ENCODE measurements around the gene HCN4. TPM values are rescaled to one million over a fixed set of nuclear protein-coding genes. Genes with fewer than 3 reads are reported as not detected.

The HCN4 gene
- total and polyA plus RNA-seq, 2 of the 8 experiments (the other 6 are each of a cell fraction or from before 2014, with no cell fraction given), result 3.7 to 8.5 TPM

DNA sequence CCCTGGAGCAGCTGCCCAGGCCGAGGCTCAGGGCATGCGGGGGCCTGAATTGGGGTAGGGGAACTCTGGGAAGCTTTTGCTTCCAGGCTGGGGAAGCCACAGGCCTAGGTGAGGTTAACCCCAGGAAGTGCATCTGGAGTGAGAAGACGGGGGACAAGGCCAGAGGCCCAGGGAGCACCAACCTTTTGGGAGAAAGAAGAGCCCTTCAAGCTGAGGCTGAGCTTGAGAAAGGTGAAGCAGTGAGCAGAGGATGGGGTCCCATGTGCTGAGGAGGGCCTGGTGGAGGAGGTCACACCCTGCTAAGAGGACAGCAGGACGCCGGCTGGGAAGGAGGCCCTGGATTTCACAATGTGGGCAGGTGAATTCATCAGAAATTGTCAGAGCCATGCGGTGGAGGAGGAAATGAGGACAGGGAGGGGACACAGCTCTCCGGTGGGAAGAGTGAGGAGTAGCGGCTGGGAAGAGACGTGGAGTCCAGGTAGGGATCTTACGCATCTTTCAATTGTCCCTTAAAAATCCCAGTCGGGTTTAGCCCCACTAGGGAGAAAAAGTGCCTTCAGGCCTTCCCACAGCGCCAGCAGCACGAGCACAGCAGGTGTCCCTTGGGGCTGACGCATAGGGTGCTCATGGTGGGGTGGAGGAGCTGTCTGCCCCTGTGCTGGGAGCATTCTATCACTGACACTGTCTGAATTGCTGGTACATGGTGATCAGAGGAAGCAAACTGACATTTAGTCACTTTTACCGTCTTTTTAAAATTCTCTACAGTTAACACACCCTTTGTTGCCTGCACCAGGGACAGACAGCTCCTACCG lies 50.9 kb downstream of the HCN4 start (continued):
- TF ChIP-seq SIRT6 (IDR thresholded peaks at IDR 0.05; ENCODE audit: low read length) (no peak), EGR1 (IDR thresholded peaks at IDR 0.05; ENCODE audit: borderline replicate concordance, low read depth, low read length) (no peak), CBX8 (IDR thresholded peaks at IDR 0.05; ENCODE audit: borderline replicate concordance, low read depth, low read length) (no peak), RNF2 (IDR thresholded peaks at IDR 0.05; ENCODE audit: borderline replicate concordance, low read depth, low read length, missing control alignments, poor library complexity, severe bottlenecking) (no peak), ASH2L (IDR thresholded peaks at IDR 0.05; ENCODE audit: low read length) (no peak)
